Stimulated activated CD8-positive, alpha-beta memory T cell treated with anti-CD3 and anti-CD28 coated beads, Interleukin-4, amount 100 ng/mL, for 1 hour (primary cell): ENCODE measurements around the gene C11orf97.
A peak's percentile ranks its signal among the peaks of the same experiment; 100 is the strongest.
"Not testable (repeated sequence)": the region's sequence is repeated elsewhere in the genome, so short reads cannot be mapped to it uniquely, and the experiment has no call there.

Experiments
- DNase-seq, 2 donors: peaks; one replicate each; pipeline ENCODE4 v3.0.0-alpha.2; 2020; ENCODE audit warnings: low read depth in 2 of 2, low spot score in 1 of 2

The C11orf97 gene, protein sequence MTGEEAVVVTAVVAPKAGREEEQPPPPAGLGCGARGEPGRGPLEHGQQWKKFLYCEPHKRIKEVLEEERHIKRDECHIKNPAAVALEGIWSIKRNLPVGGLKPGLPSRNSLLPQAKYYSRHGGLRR

DNA sequence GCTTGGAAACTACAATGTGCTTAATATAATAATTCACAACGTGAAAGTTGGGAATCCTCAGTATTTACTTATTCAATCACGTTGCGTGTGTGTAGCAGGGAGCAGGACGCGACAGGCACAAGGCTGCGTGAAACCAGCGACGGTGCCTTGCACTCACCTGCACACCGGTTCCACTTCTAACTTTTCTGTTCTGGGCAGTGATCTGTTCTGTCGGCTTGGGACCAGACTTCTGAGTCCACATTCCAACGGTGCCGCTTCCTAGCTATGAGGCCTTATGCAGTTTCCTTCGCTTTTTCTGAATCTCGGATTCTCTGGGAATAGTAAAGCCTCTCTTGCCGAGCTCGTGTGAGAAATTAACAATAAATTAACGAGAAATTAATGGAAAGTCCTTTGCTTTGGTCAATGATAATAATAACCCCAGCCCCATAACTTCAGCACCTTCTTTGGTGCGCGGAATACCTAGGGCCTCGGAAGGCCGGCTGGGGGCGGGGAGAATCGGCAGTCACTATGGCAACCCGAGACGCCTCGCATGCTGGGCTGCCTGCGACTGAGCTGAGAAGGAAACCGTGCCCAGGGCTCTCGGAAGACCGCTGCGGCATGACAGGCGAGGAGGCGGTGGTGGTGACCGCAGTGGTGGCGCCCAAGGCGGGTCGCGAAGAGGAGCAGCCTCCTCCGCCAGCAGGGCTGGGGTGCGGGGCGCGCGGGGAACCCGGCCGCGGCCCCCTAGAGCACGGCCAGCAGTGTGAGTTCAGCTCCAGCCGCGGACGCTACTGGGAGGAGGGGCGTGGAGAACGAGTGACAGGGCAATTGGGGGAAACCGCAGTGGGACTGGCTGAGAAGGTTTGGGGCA is at the start of gene C11orf97:
Gene C11orf97 (plus strand): TSS at position 530 of the 850 bp plus-strand sequence. CDS start 68 bp downstream, at position 598.
- no peak for DNase-seq

DNA sequence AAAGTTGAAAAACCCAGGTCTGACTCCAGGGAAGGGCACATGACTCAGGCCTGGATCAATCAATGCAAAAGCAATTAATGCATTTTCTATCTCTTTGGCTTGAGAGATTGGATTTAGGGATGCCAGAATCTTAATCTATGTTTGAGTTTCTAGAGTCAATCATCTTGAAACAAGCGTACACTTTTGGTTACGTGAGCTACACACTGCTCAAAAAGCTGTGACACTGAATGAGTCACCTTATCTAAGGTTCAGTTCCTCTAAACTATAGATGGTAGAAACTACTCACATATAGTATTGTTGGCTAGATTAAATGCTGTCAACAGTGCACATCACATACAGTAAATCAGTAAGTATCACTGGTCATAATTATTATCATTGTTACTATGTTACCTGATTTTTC is 42.8 kb upstream of the C11orf97 start:
- DNase-seq = no peak

DNA sequence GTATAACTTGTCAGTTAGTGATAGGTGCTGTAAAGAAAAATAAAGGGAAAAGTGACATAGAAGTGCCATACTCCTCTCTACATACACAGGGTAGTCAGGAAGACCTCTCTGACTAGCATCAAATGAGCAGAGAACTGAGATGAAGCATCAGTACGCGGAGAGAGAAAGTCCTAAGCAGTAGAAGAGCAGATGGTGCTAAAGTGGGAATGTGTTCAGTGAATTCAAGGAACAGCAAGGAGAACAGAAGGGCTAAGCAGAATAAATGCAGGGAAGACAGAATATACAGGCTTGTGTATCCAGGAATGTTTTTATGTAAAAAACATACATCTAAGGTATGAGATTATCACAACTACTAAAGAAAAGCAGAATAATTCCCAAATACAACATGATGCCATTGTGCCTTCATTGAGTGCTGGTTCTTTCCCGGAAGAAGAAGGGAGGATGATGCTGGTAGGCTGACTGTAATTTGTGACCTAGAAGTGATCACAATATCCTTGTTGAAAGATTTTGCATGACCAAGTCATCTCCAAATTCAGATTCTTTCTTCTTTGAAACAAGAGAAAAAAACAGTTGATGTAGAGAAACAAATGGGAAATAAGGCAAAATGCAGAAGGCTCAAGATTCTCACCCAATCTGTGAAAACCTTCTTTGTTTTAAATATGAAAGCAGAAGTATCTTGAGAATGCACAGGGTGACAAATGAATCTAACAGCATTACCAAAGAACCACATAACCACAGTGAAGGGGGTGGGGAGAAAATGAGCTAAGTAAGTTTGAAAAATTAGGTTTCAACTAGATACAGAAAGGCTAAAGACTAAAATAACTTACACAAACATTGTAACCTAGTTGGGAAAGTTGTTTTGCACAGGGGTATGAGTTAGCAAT is 39.1 kb upstream of the C11orf97 start:
- no peak for DNase-seq

DNA sequence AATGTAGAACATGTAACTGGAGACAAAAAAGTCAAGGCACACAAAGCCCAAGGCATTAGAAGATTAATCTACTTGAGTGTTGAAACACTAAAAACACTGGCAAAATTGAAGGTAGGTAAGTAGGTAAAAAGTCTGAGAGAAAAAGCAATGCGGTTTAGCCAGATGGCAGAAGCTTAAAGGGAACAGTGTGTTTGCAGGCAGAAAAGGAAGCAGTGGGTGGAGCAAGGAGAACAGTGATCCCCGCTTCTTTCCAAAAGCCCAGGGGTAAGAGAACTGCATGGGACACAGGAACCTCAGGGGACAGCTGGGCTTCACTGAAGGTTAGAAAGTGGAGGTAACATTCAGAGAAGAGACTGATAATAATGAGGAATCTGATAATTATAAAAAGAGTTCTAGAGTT is 34.6 kb upstream of the C11orf97 start:
- no peak for DNase-seq

DNA sequence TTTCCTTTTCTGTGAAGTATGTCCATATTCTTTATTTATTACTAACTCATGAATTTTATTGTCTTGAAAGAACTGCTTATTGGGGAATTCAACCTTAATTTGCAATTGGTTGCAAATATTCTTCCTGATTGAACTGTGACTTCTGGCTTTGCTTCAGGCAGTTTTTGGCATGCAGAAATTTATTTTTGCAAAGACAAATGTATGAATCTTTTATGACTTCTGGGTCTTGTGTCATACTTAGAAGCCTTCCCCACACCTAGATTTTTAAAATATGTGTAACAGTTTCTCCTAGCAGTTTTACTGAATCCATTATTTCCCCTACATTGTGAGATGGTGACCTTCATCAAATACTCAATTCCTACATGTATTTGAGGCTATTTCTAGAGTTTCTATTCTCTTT is 30.9 kb upstream of the C11orf97 start:
- no peak for DNase-seq

DNA sequence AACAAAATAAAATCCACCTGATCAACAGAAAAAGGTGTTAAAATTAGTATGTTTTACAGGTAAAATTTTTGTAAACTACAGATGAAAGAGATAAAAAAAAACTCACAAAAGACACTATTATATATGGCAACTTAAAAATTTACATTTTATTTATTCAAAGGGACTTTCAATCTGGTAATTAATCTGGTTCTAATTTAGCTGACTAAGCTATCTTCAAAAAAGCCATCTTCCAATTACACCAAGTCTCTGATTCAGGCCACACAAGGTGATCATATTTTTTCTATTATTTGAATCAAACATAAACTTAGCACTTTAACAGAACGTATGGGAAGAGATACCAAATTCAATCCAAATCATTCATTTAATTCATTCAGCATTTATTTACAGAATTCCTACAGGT is 26.2 kb upstream of the C11orf97 start:
- DNase-seq = no peak

DNA sequence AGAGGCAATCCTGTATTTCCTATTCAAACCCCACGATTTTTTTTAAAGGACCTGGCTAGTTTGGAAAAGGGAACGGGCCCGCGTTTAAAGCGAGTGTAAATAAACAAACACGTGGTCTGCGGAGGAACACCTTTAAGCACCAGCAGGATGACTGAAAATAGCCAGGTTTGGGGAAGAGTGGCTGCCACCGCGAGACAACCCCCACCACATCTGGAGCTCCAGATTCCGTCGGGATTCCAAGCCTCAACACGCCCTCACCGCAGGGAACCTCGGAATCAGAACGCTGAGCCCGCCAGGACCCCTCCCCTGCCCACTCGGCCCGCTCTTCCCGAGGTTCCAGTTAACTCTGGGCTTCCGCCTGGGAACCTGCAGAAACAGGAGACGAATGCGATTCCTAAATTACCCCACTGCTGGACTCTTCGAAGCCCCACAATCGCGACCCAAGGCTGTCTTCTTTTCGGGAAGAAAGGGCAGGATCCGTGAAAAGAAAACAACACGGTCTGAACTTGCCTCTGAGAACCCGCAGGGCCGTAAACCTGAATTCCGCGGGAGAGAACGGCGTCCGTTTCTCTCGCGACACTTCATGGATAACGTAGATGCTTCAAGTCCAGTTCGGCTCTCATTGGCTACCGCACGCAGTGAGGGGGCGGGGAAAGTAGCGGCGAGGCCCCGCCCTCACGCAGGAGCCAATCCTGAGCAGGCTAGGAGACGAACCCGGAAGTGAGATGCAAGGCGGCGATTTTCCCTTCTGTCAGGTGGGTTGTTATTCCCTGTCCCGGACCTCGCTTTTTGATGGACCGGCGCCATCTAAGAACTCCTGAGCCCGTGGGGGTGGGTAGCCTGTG is 18.8 kb upstream of the C11orf97 start, which contains the start of the genes ANKRD49 and MRE11:
Gene ANKRD49 (plus strand): TSS at position 704 of the 845 bp plus-strand sequence. CDS start 2,710 bp downstream, outside the sequence.
Gene MRE11 (minus strand): TSS at position 564 of the 845 bp plus-strand sequence. CDS start 1,043 bp downstream, outside the sequence.
- peak; percentile 81 to 90 for DNase-seq

DNA sequence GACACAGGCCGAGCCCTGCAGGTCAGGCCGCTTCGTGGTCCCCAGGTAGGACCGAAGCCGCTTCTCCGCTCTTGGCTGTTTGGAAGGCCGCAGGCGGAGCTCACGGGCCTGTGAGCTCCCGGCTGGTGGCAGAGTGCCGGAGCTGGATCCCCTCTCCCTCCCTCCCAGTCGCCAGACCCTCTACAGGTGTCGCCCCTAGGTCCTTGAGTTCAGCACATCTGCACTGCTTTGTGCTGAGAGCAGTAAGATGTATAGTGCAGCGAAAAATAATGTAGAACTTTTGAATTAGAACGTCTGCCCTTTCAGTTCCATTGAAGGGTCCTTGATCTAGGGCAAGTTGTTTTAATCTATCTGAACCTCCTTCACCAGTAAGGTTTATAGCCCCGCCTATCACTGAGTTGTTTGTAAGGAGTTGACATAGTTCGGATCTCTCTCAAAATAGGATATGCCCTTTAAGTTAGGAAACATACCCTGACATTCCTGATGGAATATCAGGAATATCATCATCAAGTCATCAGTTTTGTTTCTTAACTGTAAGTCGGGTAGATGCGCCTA is 18.1 kb upstream of the C11orf97 start:
- no peak for DNase-seq

DNA sequence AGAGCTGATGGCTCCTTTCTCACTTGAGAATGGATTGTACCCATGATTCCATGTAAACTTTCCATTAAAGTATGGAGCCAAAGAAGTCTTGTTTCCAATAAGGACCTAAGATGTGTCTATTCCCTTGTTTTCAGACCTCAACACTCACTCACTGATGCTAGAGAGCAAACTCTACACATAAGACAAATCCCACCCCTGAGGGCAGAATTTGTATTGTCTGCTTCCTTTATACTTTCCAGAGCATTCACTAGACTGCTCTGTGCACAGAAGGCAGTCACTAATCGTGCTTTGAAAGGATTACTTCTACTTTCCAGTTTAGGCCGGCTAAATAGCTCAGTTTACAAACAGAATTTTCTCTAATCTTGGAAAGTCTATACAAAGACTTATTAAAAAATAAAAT is 12.1 kb upstream of the C11orf97 start:
- DNase-seq = no peak

DNA sequence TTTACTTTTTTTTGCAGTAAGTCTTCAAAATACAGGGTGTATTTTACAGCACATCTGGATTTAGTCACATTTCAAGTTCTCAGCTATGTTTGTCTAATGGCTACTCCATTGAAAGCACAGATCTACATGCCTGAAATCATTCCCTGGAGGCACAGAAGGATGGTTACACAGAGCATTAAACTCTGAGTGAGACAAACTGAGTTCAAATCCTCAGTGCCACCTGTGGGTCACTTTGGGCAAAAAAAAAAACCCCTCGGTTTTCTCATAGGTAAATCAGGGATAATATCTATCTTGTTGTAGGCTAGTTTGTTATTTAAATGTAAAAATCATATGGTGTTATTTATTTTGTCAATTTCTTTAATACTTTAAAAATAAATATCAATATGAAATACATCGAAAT is 10.7 kb upstream of the C11orf97 start:
- DNase-seq = no peak

DNA sequence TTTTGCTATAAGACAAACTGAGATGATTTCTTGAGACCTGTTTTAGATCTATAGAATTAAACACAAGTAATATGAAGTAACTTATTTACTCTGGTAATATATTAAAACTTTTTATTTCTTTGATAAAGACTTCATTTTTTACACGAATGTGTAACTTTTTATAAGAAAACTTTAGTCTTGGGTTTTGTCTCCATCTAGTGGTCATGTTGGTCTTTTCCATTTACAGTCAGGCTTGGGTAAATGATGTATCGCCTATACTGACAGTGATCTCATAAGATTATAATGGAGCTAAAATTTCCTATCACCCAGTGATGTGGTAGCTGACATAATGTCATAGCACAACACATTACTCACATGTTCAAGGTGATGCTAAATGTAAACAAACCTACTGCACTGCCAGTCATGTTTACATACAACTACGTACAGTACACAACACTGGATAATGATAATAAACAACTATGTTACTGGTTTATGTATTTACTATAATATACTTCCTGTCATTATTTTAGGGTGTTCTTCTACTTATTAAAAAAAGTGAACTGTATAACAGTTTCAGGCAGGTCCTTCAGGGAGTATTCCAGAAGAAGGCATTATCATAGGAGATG is 7.5 kb upstream of the C11orf97 start:
- no peak for DNase-seq

DNA sequence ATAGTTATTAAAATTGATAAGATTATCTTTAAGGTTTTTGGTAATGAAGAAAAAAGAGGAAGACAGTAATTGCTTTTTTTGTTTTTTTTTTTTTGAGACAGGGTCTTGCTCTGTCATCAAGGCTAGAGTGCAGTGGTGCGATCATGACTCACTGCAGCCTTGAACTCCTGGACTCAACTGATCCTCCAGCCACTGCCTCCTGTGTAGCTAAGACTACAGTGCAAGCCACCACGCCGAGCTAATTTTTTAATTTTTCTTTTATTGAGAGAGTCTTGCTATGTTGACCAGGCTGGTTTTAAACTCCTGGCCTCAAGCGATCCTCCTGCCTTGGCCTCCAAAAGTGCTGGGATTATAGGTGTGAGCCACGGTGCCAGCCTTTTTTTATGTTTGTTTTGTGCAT is 5.7 kb upstream of the C11orf97 start:
- not testable (repeated sequence) for DNase-seq

DNA sequence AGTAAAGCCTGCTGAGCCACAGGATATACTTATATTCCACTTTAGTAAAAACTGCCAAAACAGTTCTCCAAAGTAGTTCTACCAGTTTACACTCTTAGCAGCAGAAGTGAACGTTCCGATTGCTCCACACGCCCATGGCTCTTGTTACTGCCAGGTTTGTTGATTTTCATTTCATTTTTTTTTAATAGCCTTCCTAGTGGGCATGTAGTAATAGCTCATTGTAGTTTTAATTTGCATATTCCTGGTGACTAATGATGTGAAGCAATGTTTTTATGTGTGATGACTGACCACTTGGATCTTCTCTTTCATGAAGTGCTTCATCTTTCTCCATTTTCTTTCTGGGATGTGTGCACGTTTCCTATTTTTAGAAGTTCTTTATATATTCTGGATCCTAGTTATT is 4.8 kb upstream of the C11orf97 start:
- no peak for DNase-seq

DNA sequence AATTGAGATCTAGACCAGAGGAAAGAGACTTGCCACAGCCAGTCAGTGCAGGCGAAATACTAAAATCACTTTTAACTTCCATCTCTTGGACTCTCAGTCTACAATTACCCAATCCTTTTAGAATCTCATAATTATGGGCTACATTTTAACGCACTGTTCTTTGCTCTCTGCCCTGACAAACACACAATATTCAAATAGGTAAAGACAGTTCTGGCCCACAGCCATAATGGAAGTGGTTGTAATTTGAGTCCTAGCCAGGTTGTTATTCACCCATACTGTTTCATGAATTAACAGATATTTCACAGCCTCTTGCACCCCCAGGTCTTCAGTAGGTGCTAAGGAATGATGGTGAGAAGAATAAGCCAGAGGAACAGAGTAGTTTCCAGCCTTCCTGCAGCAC is 830 bp downstream of the C11orf97 start:
- no peak for DNase-seq

DNA sequence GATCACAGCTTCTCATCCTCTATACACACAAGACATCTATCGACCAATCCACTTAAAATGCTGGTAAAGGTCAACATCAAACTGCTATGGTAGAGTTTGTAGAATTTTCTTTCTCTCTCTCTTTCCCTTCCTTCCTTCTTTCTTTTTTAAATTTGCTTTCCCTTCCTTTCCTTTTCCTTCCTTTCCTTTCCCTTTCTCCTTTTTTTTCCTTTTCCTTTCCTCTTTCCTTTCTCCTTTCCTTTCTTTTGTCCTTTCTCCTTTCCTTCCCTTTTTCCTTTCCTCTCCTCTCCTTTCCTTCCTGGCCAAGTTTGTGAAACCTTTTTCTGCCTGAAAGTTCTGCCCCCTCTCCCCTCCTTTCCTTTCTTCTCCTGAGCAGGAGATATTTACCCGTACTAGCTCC is 3.1 kb downstream of the C11orf97 start:
- no peak for DNase-seq

DNA sequence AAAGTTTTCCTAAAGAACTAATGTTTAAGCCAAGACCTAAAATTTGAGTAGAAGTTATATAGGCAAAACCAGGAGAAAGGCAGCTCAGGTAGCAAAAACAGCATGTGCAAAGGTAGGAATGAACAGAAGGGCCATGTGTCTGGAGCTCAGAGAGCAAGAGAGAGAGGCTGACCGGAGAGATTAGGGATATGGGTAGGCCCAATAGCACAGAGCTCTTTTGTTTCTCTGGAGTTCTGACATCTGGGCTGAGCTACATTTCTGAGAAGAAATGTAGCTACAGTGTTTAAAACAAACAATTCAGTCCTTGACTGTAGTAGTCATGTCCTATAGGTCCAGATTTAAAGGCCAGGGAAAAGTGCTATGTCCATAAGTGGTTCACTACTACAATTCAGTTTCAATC is 4.5 kb downstream of the C11orf97 start:
- no peak for DNase-seq

DNA sequence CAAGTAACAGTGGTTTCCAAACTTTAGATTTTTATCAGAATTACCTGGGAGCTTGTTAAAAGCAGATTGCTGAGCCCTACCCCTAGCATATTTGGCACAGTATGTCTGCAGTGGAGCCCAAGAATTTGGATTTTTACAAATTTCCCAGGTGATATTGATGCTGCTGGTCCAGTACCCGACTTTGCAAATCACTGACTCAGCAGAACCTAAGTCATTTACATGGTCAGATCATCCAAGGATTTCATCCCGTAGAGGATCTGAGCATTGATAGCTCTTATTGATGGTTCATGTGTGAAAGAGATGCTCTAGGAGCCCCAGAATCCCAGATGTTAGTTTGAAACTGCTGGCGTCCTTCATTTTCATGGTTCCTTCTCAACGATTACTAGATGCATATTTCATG is 6.0 kb downstream of the C11orf97 start:
- DNase-seq = no peak

DNA sequence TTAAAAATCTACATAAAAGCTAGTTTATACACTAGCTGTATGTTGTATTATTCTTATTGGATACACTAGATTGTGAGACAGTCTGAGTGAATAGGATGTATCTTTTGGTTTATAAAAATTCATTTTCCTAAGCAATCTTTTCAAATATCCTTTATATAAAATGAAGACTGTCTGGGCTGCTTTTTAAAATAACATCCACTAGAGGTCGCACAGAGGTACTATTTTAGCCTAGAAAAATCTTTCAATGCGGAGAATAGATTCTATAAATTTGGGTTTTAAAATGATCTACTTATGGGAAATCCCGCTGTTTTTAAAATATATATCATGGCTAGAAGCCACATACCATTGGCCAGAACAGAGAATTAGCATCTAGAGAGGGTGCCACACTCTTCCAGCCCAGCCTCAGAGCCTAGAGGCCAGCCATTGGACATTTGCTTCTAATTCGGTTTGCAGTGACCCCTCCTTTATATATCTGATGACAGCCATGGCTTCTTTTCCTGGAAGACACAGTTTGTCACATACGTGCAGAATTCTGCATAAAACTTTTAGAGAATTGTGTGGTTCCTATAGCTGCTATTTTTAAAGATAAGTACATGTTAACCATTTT is 7.3 kb downstream of the C11orf97 start:
- DNase-seq = no peak

DNA sequence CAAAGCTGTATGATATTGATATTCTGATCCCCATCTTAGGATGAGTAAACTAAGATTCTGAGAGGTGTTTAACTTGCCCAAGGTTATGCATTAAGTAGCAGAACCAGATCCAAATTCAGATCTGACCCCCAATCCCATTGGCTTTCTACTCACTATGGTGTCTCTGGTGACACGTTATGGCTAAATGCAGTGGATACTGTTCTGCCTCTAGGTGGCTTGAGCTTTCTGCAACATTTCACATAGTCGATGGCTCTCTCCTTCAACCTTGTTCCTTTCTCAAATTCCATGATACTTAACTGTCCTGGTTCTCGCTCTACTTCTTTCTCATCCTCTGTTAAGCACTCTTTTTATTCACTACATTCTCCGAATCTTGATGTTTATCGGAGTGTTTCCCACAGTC is 9.4 kb downstream of the C11orf97 start:
- no peak for DNase-seq

DNA sequence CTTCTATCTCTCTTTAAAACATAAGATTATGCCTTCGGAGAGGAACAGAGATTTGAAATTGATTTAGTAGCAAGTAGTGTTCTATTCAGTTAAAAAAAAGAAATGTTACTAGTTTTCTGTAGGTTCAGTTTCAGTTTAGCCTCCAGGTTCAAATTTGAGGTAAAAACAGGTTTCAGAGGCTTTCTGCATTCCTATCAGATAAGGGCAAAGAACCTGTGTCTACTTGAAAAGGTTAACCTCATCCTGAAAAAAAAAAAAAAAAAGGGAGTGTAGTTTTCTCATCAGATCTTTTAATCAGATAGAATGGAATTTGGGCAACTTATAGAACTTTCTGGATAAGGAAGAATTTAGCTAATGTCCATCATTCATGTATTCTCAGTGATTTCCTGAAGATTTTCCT is 12.1 kb downstream of the C11orf97 start:
- no peak for DNase-seq
